CD4-positive, alpha-beta T cell treated with Interferon alpha-2 for 1 hour (primary cell): ENCODE results near the gene NDUFS5.
"Not testable (repeated sequence)": the region's sequence is repeated elsewhere in the genome, so short reads cannot be mapped to it uniquely, and the experiment has no call there.

Source experiments
- DNase-seq, 2 donors: peaks; one replicate each; pipeline ENCODE4 v3.0.0-alpha.2; 2020 to 2022

Gene NDUFS5

GRCh38 chr1:39016604-39017171 lies 9.5 kb upstream of the NDUFS5 start:
- DNase-seq: no peak

GRCh38 chr1:39017266-39017665 lies 8.9 kb upstream of the NDUFS5 start:
- DNase-seq: no peak

- DNase-seq: not testable (repeated sequence)
Observed at GRCh38 chr1:39020494-39020893, 5.7 kb upstream of the NDUFS5 start.

GRCh38 chr1:39021426-39021825 lies 4.7 kb upstream of the NDUFS5 start:
- DNase-seq: no peak

- no peak for DNase-seq
Observed at GRCh38 chr1:39023140-39023539, 3.0 kb upstream of the NDUFS5 start.

GRCh38 chr1:39026866-39027507 lies 837 bp downstream of the NDUFS5 start:
- peak in 1 of 2 donors; percentile 18 for DNase-seq

- peak in 1 of 2 donors; percentile 42 for DNase-seq
Observed at GRCh38 chr1:39034114-39034654, 8.0 kb downstream of the NDUFS5 start.

- DNase-seq: no peak
Observed at GRCh38 chr1:39036678-39037077, 10.5 kb downstream of the NDUFS5 start.

- DNase-seq: no peak
Observed at GRCh38 chr1:39043513-39043912, 17.4 kb downstream of the NDUFS5 start.

- no peak for DNase-seq
Observed at GRCh38 chr1:39044762-39045161, 18.6 kb downstream of the NDUFS5 start.

- DNase-seq: no peak
Observed at GRCh38 chr1:39045231-39045630, 19.1 kb downstream of the NDUFS5 start.

- DNase-seq: no peak
Observed at GRCh38 chr1:39046613-39047210, 20.6 kb downstream of the NDUFS5 start.

GRCh38 chr1:39047374-39048229 lies 21.5 kb downstream of the NDUFS5 start:
- no peak for DNase-seq

- no peak for DNase-seq
Observed at GRCh38 chr1:39048745-39049370, 22.7 kb downstream of the NDUFS5 start.

GRCh38 chr1:39050001-39050400 lies 23.9 kb downstream of the NDUFS5 start:
- DNase-seq: no peak

GRCh38 chr1:39051193-39051850 lies 25.2 kb downstream of the NDUFS5 start:
- DNase-seq: not testable (repeated sequence)

GRCh38 chr1:39051956-39052355 lies 25.8 kb downstream of the NDUFS5 start:
- no peak for DNase-seq

- not testable (repeated sequence) for DNase-seq
Observed at GRCh38 chr1:39055213-39055710, 29.1 kb downstream of the NDUFS5 start.

- DNase-seq: not testable (repeated sequence)
Observed at GRCh38 chr1:39061516-39061915, 35.4 kb downstream of the NDUFS5 start.

- no peak for DNase-seq
Observed at GRCh38 chr1:39061951-39062350, 35.8 kb downstream of the NDUFS5 start.

- DNase-seq: no peak
Observed at GRCh38 chr1:39063191-39063590, 37.0 kb downstream of the NDUFS5 start.

- no peak for DNase-seq
Observed at GRCh38 chr1:39063775-39064174, 37.6 kb downstream of the NDUFS5 start.
